Stimulated activated naive CD4-positive, alpha-beta T cell treated with Interleukin-2 at 50 U/mL for 16 hours (primary cell): ENCODE results near the gene FOXA2.
"Not testable (repeated sequence)": the region's sequence is repeated elsewhere in the genome, so short reads cannot be mapped to it uniquely, and the experiment has no call there.

Source experiments
- DNase-seq: peaks from one replicate; lab custom pipeline; 2025; lab: John Stamatoyannopoulos, UW

The FOXA2 gene

GRCh38 chr20:22584522-22584921, at the start of gene FOXA2:
Gene FOXA2 (minus strand): TSS chr20:22584572. CDS start chr20:22584278, 294 bp downstream.
- DNase-seq: no peak

GRCh38 chr20:22630701-22631100, 46.3 kb upstream of the FOXA2 start:
- DNase-seq: no peak

DNA sequence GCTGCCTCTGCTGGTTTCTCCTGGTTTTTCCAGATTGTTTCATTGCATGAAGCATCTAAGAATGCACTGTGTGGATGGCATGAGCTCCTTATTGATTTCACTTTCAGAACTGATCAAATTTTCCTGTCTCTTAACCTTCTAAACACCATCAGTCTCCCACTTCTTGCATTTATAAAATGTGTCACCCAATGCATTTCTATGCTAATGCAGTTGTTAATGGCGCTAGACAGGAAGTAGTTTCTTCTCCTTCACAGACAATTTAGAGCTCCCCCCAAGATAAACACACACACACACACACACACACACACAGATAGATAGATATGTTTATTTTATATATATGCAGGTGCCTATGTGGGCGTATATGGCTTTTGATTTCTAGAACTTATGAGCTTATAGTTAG, 45.6 kb upstream of the FOXA2 start:
- DNase-seq: no peak

DNA sequence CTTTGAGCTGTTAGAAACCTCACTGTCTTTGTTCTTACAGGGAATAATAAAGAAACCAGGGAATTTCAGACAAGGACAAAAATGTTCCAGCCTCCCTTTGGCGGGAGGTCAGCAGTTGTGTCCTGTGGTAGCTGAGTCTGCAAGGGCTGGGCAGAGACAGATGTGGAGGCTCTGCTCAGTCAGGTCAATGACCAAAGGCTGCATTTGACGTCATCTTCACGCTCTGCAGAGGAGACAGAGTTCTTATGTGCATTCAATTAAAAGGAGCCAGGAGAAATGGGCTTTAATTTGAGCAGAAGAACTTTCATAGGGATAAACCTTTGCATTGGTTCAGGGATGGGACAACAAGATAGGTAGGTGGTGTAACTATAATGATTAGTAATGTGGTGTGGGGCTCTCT, 45.1 kb upstream of the FOXA2 start:
- DNase-seq: no peak

DNA sequence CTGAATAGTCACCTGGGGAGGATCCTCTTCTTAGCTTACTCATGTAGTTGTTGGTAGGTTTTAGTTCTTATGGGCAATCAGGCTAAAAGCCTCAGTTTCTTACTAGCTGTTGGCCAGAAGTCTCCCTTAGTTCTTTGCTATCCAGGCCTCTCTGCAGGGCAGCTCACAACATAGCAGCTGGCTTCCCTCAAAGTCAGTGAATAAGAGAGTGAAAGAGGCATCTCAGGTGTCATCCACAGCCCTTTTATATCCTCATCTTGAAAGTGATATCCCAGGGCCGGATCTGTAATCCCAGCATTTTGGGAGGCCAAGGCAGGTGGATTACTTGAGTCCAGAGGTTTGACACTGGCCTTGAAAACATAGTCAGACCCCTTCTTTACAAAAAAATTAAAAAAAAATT, 42.1 kb upstream of the FOXA2 start:
- no peak for DNase-seq

DNA sequence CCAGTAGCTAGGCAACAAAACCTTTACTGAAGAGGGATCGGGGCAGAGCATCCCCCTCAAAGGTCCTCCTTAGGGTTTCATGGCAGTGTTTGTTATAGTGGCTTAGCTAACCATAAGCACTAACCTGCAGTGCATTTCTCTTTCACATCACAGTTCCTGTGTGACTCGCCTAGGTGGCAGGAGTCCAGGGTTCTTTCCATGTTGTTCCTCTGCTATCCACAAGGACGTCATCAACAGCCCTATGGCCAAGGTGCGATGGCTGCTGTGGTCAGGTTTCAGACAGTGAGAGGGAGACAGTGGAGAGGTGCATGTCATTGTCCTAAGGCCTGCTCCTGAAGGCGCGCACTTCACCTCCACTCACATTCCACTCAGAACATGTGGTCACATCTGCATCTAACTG, 38.8 kb upstream of the FOXA2 start:
- DNase-seq: no peak

DNA sequence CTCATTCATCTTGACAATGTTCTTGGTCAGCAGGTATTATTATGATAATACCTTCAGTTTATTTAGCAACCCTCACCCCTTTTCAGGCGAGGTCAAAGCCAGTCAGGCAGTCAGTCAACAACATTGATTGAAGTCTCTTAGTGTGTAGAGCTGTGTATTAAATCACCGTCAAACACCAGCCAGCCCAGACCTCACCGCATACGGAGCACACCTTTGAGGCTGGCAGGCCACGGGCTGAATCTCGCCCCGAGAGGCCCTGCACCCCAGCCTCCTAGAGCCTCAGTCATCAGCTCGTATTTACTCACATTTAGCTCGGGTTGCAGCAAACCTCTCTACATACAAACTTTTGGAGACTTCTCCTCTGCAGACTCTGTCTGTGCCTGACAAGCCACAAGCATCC, 36.0 kb upstream of the FOXA2 start:
- no peak for DNase-seq

DNA sequence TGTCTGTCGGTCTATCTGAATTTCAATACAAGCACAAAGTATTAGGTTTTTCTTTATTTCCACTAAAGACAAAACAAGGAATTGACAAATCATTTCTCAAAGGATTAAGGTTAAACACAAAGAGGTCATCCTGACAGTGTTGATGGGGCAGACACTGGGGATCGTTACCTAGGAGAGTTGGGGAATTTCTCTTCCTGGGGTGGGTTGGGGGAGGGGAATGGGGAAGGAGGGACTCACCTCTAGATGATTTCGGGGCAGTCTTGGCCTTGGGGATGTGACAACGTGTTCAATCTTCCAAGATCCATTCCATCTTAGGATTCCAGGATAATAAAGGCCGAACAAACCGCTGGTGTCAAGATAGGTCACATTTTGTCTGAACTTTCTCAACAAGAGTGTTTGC, 35.4 kb upstream of the FOXA2 start:
- no peak for DNase-seq

DNA sequence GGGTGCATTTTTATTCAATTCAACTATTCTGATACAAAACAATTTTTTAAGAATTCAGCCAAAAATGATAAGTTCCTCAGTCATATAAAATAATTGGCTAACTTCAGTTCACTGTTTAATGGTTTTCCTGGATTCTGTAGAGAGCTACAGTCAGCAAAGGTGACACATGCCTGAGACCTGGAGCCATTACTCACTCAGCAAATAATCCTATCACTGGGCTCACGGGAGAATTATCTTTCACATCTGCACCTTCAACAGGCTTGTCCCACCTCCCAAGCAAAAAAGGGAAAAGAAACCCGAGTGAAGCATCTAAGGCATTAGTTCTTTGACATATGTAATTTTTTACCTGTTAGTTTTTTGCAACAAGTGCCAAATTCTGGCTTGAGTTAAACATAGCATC, 34.9 kb upstream of the FOXA2 start:
- no peak for DNase-seq

- no peak for DNase-seq
Measured at GRCh38 chr20:22617160-22617559, 32.8 kb upstream of the FOXA2 start.

GRCh38 chr20:22616551-22616950, 32.2 kb upstream of the FOXA2 start:
- DNase-seq: no peak

DNA sequence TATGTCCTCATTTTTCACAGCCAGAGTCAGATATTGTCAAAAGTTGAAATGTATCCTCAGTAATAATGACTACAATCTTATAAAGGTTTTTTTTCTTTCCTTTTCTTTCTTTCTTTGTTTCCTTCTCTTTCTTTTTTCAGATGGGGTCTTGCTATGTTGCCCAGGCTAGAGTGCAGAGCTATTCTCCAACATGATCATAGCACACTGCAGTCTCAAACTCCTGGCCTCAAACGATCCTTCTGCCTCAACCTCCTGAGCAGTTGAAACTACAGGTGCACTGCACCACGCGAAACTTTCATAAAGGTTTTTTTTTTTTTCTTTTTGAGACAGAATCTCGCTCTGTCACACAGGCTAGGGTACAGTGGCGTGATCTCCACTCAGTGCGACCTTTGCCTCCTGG, 31.1 kb upstream of the FOXA2 start:
- no peak for DNase-seq

- DNase-seq: no peak
Measured at GRCh38 chr20:22611636-22612035, 27.3 kb upstream of the FOXA2 start.

DNA sequence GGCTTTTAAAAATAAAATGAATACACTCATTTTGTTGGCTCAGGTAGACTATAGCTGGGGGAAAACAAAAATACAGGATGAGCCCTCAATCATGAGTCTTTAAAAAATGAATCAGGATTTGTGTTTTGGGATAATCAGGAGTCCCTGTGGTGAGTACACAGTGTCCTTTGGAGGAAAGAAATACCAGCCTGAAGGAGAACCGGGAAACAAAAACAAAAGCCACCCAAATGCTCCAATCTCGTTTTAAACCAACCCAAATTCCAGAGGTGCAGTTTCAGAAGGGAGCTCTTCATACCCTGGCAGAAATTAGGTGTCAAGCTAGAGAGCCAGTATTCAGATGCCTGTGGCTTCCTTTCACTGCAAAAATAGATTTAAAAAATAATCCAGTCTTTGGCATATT, 23.3 kb upstream of the FOXA2 start:
- DNase-seq: no peak

- DNase-seq: no peak
Measured at GRCh38 chr20:22604815-22605214, 20.4 kb upstream of the FOXA2 start.

- DNase-seq: no peak
Measured at GRCh38 chr20:22601361-22602141, 17.2 kb upstream of the FOXA2 start.

DNA sequence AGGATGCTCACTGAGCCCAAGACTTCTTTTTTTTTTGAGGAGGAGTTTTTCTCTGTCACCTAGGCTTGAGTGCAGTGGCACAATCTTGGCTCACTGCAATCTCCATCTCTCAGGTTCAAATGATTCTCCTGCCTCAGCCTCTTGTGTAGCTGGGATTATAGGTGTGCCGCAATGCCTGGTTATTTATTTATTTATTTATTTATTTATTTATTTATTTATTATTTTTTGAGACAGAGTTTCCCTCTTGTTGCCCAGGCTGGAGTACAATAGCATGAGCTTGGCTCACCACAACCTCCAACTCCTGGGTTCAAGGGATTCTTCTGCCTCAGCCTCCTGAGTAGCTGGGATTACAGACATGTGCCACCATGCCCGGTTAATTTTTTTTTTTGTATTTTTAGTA, 14.9 kb upstream of the FOXA2 start:
- DNase-seq: not testable (repeated sequence)

DNA sequence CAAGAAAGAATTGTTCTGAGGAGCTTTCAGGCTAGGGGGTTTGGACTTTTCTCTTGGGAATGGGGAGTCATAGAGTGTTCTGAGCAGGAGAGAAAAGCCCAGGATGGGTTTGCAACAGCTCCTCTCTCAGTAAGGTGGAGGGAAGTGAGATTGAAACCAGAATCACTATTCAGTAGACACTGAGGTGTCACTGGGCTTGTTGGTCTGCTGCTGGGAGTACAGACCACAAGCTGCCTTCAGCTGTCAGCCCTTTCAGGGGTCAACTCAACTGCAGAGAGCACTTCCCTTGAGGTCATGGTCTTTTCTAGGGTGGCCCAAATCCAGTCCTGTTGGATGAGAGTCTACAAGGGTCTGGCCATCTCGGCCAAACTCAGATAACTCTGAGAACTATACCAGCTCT, 12.9 kb upstream of the FOXA2 start:
- DNase-seq: no peak

GRCh38 chr20:22590662-22591061, 6.3 kb upstream of the FOXA2 start:
- no peak for DNase-seq

- no peak for DNase-seq
Measured at GRCh38 chr20:22586645-22587310, 2.4 kb upstream of the FOXA2 start.

DNA sequence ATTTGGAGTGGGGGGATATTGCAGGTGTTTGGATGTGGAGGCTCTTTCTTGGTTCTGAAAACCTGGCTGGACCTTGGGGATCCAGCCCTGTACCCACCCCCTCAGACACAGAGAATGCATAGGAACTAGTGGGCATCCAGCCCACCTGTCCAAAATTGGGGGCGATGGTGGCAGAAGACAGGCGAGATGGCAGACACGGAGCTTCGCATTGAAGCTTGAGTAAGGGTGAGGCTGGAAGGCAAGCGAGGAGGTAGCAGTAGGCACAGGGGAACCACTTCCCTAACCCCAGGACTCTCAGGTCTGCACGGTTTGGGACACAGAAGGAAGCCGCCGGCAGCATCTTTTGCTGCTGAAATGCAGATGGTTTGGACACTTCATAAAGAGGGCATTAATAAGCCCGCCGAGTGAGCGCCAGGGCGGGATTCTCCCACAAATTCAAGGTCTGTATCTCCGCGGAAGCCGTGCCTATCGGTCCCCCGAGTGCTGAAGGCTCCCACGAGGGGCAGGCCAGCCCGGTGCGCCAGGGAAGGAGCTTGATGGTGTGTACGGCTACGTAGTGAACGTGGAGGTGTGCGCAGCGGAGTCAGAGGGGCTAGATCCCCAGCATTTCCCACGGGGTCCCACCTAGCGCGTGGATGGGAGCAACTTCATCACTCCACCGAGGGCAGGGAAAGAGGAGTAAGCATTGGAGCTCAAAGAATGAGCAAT, 1.6 kb upstream of the FOXA2 start:
- no peak for DNase-seq

GRCh38 chr20:22584922-22585785, 782 bp upstream of the FOXA2 start:
- no peak for DNase-seq
